ENCODE measurements around the gene CTDSPL. TPM values are rescaled to one million over a fixed set of nuclear protein-coding genes. Genes with fewer than 3 reads are reported as not detected.
A peak's percentile ranks its signal among the peaks of the same experiment; 100 is the strongest.

CTDSPL gene
- total and polyA plus RNA-seq, 4 donors = 8.4 to 17.2 (median 14.2) TPM

- TF ChIP-seq REST (IDR thresholded peaks at IDR 0.05) = no peak
These were observed 167.1 kb downstream of the CTDSPL start (continued) for GRCh38 chr3:38028621-38029361.

- Histone ChIP-seq H3K27ac (ENCODE audit: low read depth in 1 of 2, low read length in 2 of 2) (no peak within 1 kb of the TSS), H3K4me3 (ENCODE audit: low read depth in 1 of 3, low read length in 3 of 3) (peak within 1 kb of the TSS in 2 of 3 donors; percentile 39 to 54), H3K9ac (ENCODE audit: low read depth in 1 of 2, low read length in 2 of 2) (peak within 1 kb of the TSS; percentile 36 to 51), H3K9me3 (ENCODE audit: control insufficient read depth in 4 of 4, low read length in 3 of 4) (no peaks in the 10 kb centered on the region), H3K36me3 (ENCODE audit: control insufficient read depth in 4 of 4, insufficient read depth in 3 of 4, low read depth in 1 of 4, low read length in 3 of 4) (no peaks in the 10 kb centered on the region), H3K27me3 (ENCODE audit: control insufficient read depth in 4 of 4, insufficient read depth in 4 of 4, low read length in 3 of 4) (no peaks in the 10 kb centered on the region), H3K4me1 (ENCODE audit: control insufficient read depth in 4 of 4, insufficient read depth in 4 of 4, low read length in 3 of 4) (peaks cover 0 to 19% (median 9%) of the 10 kb centered on the region in 4 donors)
- WGBS = 3% methylated on average over 75 of the region's 75 CpGs
- DNase-seq (ENCODE audit: low spot score) = peak; percentile 64
- TF ChIP-seq EGR1 (IDR thresholded peaks at IDR 0.05; ENCODE audit: low read depth in 2 of 2) (no peak), MAX (IDR thresholded peaks at IDR 0.05) (no peak), RAD21 (IDR thresholded peaks at IDR 0.05) (peak in 1 of 2 donors; percentile 7)
These were observed 167.9 kb downstream of the CTDSPL start, which contains the start of gene PLCD1 for GRCh38 chr3:38029400-38030125. TSS of gene PLCD1 (minus strand) at chr3:38029642. CDS start at chr3:38029539, 103 bp downstream.

- Histone ChIP-seq H3K4me3 (ENCODE audit: low read depth in 1 of 3, low read length in 3 of 3) (peak overlapping the region in 2 of 3 donors; percentile 39 to 54), H3K4me1 (ENCODE audit: control insufficient read depth in 4 of 4, insufficient read depth in 4 of 4, low read length in 3 of 4) (peaks cover 0 to 14% (median 7%) of the 10 kb centered on the region in 4 donors), H3K36me3 (ENCODE audit: control insufficient read depth in 4 of 4, insufficient read depth in 3 of 4, low read depth in 1 of 4, low read length in 3 of 4) (no peaks in the 10 kb centered on the region), H3K9me3 (ENCODE audit: control insufficient read depth in 4 of 4, low read length in 3 of 4) (no peaks in the 10 kb centered on the region), H3K9ac (ENCODE audit: low read depth in 1 of 2, low read length in 2 of 2) (peak overlapping the region; percentile 36 to 51), H3K27ac (ENCODE audit: low read depth in 1 of 2, low read length in 2 of 2) (no peak overlapping the region), H3K27me3 (ENCODE audit: control insufficient read depth in 4 of 4, insufficient read depth in 4 of 4, low read length in 3 of 4) (no peaks in the 10 kb centered on the region)
- no peak for DNase-seq (ENCODE audit: low spot score)
- no peak for TF ChIP-seq GABPA (IDR thresholded peaks at IDR 0.05 in 1 of 2, conservative IDR thresholded peaks at IDR 0.05 in 1 of 2)
- no peak for TF ChIP-seq YY1 (IDR thresholded peaks at IDR 0.05)
- no peak for TF ChIP-seq REST (IDR thresholded peaks at IDR 0.05)
- 54% methylated on average over 8 of the region's 8 CpGs for WGBS
These were observed 168.7 kb downstream of the CTDSPL start for GRCh38 chr3:38030126-38031021.
